H1 (cell line): Measurements from ENCODE around the gene ALOX5. TPM values are rescaled to one million over a fixed set of nuclear protein-coding genes. Genes with fewer than 3 reads are reported as not detected.

Experiments
- ASH2L ChIP-seq: fragments of 200-600, 300-600 bp; sonication (generic); IDR thresholded peaks from one replicate; pipeline ENCODE4 v1.7.1; 2017; ENCODE audit warnings: low read length
- BACH1 ChIP-seq: IDR thresholded peaks from 2 replicates; pipeline ENCODE4 v1.6.1; 2012; ENCODE audit warnings: low read length, improper control_type of control experiment
- BCL11A ChIP-seq, 2 experiments: IDR thresholded peaks; one replicate each; pipeline ENCODE4 v1.6.1; 2011; ENCODE audit warnings: low read depth in 2 of 2, low read length in 2 of 2, mild to moderate bottlenecking in 2 of 2
- CBX5 ChIP-seq: fragments of 300-800, 300-1000 bp; sonication (generic); IDR thresholded peaks from 2 replicates; pipeline ENCODE4 v1.7.1; 2016; ENCODE audit warnings: antibody characterized with exemption, low read length, low read depth
- CEBPB ChIP-seq: IDR thresholded peaks from 2 replicates; pipeline ENCODE4 v1.6.1; 2012; ENCODE audit warnings: low read depth, low read length
- CREB1 ChIP-seq: IDR thresholded peaks from 2 replicates; pipeline ENCODE4 v1.6.1; 2012; ENCODE audit warnings: inconsistent platforms
- EP300 ChIP-seq, 2 experiments: IDR thresholded peaks; 1 replicate in 1 of 2; 2 replicates in 1 of 2; pipeline ENCODE4 v1.6.1; 2011 to 2012; ENCODE audit warnings: low read depth in 2 of 2, low read length in 2 of 2, mild to moderate bottlenecking in 2 of 2, borderline replicate concordance in 1 of 2, inconsistent platforms in 1 of 2, moderate library complexity in 1 of 2
- GABPA ChIP-seq: IDR thresholded peaks from 2 replicates; pipeline ENCODE4 v1.6.1; 2011; ENCODE audit warnings: mild to moderate bottlenecking, low read length, moderate library complexity, borderline replicate concordance; ENCODE audit not compliant: insufficient read depth
- JUN ChIP-seq: IDR thresholded peaks from 2 replicates; pipeline ENCODE4 v1.6.1; 2011; ENCODE audit warnings: low read depth, mild to moderate bottlenecking, improper control_type of control experiment, low read length
- KDM1A ChIP-seq: fragments of 200-600, 300-600 bp; sonication (generic); IDR thresholded peaks from 2 replicates; pipeline ENCODE4 v1.7.1; 2016; ENCODE audit warnings: mild to moderate bottlenecking, low read length, borderline replicate concordance
- NANOG ChIP-seq: IDR thresholded peaks from 2 replicates; pipeline ENCODE4 v1.6.1; 2011; ENCODE audit warnings: low read length, low read depth, mild to moderate bottlenecking, inconsistent platforms; ENCODE audit not compliant: insufficient read depth, poor library complexity, severe bottlenecking
- PHF8 ChIP-seq: fragments of 200-600 bp; sonication (generic); conservative IDR thresholded peaks from 2 replicates; pipeline ENCODE4 v1.7.1; 2012; ENCODE audit warnings: low read depth, mild to moderate bottlenecking, inconsistent platforms, low read length, moderate library complexity
- POLR2A ChIP-seq, 2 experiments: IDR thresholded peaks; 1 replicate in 1 of 2; 2 replicates in 1 of 2; pipeline ENCODE4 v1.6.1; 2011; ENCODE audit warnings: low read depth in 2 of 2, low read length in 2 of 2, mild to moderate bottlenecking in 2 of 2; ENCODE audit errors: control extremely low read depth in 1 of 2
- POLR2AphosphoS5 ChIP-seq: IDR thresholded peaks from 2 replicates; pipeline ENCODE4 v1.6.1; 2011; ENCODE audit warnings: low read depth, low read length
- SUZ12 ChIP-seq: fragments of 200-600 bp; sonication (generic); IDR thresholded peaks from 2 replicates; pipeline ENCODE4 v1.6.1; 2012; ENCODE audit warnings: mild to moderate bottlenecking, inconsistent platforms, low read length, moderate library complexity, mixed read lengths
- TAF1 ChIP-seq: IDR thresholded peaks from 2 replicates; pipeline ENCODE4 v1.6.1; 2011; ENCODE audit warnings: mild to moderate bottlenecking, low read depth, low read length
- TCF12 ChIP-seq: IDR thresholded peaks from 2 replicates; pipeline ENCODE4 v1.6.1; 2011; ENCODE audit warnings: low read depth, mild to moderate bottlenecking, low read length
- YY1 ChIP-seq: IDR thresholded peaks from 2 replicates; pipeline ENCODE4 v1.6.1; 2011; ENCODE audit warnings: low read depth, mild to moderate bottlenecking, low read length
- polyA plus RNA-seq, 7 experiments: library from polyadenylated mRNA; depleted of rRNA in 3 of 7; stranded (reverse) in 5 of 7; unstranded in 2 of 7; fragments of >200 nt in 5 of 7; fragments of 200-250 nt in 2 of 7; gene quantifications; 1 replicate in 5 of 7; 2 replicates in 1 of 7; 4 replicates in 1 of 7; pipeline versions ENCODE4 v1.2.1 to v1.2.3, GENCODE V29; 2011 to 2013; ENCODE audit warnings: missing spikeins in 2 of 7, mixed read lengths in 2 of 7
- total RNA-seq: library from RNA; stranded (reverse); fragmentation: NEBNext Ultra II Directional; extraction: Animal tissue kit (Norgen Biotek cat#: 25700); gene quantifications from 2 replicates; pipeline ENCODE4 v1.2.1, GENCODE V29; 2021
- TF ChIP-seq, protein P1 (sequence below): IDR thresholded peaks from 2 replicates; pipeline ENCODE4 v1.6.1; 2012; ENCODE audit warnings: inconsistent platforms

ALOX5 gene
- total and polyA plus RNA-seq, 2 of the 8 experiments (the other 6 are each of a cell fraction or from before 2014, with no cell fraction given): 1.6 to 3.8 TPM

DNA sequence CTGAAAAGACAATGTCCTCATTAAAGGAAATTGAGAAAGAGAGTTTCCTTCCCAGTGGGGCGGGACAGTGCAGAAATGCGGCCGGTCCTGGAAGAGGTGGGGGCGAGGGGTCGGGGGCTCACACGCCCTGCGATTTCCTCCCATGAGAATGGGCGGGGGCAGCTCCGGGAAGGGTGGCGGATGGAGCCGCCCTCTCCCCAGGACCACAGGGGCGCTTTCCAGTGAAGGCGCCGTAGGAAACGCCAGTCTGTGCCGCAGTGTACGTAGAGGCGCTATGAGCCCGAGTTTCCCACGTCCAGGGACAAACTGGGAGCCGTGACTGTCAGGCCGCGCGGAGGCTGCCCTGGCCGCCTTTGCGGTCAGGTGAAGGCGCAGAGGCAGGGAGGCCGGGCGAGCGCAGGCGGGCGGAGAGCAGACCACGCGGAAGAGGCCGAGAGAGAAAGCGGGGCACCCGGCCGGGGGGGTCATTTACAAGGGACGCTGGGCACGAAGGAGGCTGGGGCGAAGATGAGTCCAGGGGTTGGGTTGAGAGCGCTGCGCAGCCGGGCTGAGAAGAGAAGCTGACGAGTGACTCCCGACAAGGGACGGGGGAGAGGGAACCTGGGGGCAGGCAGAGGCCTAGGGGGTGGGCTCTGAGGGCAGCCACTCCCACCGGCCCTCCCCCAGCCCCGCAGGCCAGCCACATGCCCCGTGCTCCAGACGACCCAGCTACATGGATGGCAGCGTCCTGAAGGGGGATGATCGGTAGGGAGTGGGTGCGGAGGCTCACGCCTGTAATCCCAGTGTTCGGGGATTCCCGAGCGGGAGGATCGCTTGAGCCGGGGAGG is 45.0 kb downstream of the ALOX5 start (continued):
- TF ChIP-seq PHF8: peak; percentile 73; the same call in 1 of the 2 replicates
- TF ChIP-seq, protein P1, sequence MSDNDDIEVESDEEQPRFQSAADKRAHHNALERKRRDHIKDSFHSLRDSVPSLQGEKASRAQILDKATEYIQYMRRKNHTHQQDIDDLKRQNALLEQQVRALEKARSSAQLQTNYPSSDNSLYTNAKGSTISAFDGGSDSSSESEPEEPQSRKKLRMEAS: peak; percentile 78
- no peak for TF ChIP-seq CREB1
- no peak for TF ChIP-seq CBX5
- no peak for TF ChIP-seq BCL11A (IDR thresholded peaks at IDR 0.05; ENCODE audit: low read depth in 2 of 2, low read length in 2 of 2)
- no peak for TF ChIP-seq JUN
- peak in 1 of 2 experiments; percentile 82; a peak in 2 of 3 replicates for TF ChIP-seq POLR2A (IDR thresholded peaks at IDR 0.05; ENCODE audit: control extremely low read depth in 1 of 2, low read depth in 2 of 2, low read length in 2 of 2)
- peak; percentile 31; the same call in 1 of the 2 replicates for TF ChIP-seq SUZ12
- no peak for TF ChIP-seq NANOG
- TF ChIP-seq ASH2L: peak; percentile 82
- no peak for TF ChIP-seq EP300 (IDR thresholded peaks at IDR 0.05; ENCODE audit: borderline replicate concordance in 1 of 2, low read depth in 2 of 2, low read length in 2 of 2)
- TF ChIP-seq TAF1: peak; percentile 86
- no peak for TF ChIP-seq YY1
- no peak for TF ChIP-seq CEBPB
- no peak for TF ChIP-seq TCF12
- no peak; the same call in 1 of the 2 replicates for TF ChIP-seq KDM1A
- no peak for TF ChIP-seq BACH1
- peak; percentile 89 for TF ChIP-seq POLR2AphosphoS5
- no peak for TF ChIP-seq GABPA
